Measurements from ENCODE around the gene LIN52.

LIN52 gene

DNA sequence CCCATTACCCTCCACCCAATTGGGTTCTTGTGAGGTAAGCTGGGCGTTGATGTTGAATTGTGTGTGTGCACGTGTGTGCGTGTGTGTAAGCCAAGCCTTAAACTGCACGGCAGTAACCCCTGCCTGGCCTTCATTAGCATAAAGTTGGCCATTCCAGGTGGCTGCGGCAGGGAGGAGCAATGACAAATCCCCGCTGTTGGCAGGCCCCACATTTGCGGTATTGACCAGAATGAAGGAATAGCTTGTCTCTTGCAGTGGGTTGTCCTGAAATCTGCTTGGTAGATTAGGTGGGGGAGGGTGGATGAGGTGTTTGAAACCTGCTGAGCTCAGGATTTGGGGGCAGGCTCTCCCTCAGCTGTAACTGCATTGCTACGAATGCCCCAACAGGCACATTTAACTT lies 161.8 kb downstream of the LIN52 start:
- TF ChIP-seq, protein P1, sequence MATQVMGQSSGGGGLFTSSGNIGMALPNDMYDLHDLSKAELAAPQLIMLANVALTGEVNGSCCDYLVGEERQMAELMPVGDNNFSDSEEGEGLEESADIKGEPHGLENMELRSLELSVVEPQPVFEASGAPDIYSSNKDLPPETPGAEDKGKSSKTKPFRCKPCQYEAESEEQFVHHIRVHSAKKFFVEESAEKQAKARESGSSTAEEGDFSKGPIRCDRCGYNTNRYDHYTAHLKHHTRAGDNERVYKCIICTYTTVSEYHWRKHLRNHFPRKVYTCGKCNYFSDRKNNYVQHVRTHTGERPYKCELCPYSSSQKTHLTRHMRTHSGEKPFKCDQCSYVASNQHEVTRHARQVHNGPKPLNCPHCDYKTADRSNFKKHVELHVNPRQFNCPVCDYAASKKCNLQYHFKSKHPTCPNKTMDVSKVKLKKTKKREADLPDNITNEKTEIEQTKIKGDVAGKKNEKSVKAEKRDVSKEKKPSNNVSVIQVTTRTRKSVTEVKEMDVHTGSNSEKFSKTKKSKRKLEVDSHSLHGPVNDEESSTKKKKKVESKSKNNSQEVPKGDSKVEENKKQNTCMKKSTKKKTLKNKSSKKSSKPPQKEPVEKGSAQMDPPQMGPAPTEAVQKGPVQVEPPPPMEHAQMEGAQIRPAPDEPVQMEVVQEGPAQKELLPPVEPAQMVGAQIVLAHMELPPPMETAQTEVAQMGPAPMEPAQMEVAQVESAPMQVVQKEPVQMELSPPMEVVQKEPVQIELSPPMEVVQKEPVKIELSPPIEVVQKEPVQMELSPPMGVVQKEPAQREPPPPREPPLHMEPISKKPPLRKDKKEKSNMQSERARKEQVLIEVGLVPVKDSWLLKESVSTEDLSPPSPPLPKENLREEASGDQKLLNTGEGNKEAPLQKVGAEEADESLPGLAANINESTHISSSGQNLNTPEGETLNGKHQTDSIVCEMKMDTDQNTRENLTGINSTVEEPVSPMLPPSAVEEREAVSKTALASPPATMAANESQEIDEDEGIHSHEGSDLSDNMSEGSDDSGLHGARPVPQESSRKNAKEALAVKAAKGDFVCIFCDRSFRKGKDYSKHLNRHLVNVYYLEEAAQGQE (IDR thresholded peaks at IDR 0.05; ENCODE audit: insufficient read depth in 1 of 2, low read depth in 2 of 2, low read length in 2 of 2), result no peak
- no peak for TF ChIP-seq FOXP2 (optimal IDR thresholded peaks at IDR 0.05; ENCODE audit: borderline replicate concordance, extremely low read depth, extremely low read length, insufficient read depth)
- no peak for TF ChIP-seq SIN3A (IDR thresholded peaks at IDR 0.05; ENCODE audit: borderline replicate concordance, insufficient read depth, low read length)

DNA sequence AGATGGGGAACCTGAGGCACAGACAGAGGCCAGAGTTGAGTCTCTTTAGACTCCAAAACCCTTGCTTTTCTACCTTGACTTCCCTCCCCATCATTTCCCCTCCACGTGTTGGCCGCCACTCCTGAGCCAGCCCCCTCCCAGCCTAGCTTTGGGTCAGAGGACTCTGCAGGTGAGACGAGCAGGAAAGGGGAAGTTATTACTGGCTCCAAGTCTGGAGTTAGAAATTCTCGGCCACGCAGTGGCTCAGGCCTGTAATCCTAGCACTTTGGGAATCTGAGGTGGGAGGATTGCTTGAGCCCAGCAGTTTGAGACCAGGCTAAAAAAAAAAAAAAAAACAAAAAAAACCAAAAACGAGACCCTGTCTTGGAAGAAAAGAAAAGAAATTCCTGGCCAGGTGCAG lies 163.3 kb downstream of the LIN52 start:
- TF ChIP-seq FOXP2 (optimal IDR thresholded peaks at IDR 0.05; ENCODE audit: borderline replicate concordance, extremely low read depth, extremely low read length, insufficient read depth) (no peak), SIN3A (IDR thresholded peaks at IDR 0.05; ENCODE audit: borderline replicate concordance, insufficient read depth, low read length) (no peak), POLR2AphosphoS5 (IDR thresholded peaks at IDR 0.05; ENCODE audit: low read depth, low read length) (no peak), TAF1 (IDR thresholded peaks at IDR 0.05; ENCODE audit: borderline replicate concordance, insufficient read depth, low read length) (no peak)
- TF ChIP-seq, protein P1 (IDR thresholded peaks at IDR 0.05; ENCODE audit: insufficient read depth in 1 of 2, low read depth in 2 of 2, low read length in 2 of 2), result no peak

DNA sequence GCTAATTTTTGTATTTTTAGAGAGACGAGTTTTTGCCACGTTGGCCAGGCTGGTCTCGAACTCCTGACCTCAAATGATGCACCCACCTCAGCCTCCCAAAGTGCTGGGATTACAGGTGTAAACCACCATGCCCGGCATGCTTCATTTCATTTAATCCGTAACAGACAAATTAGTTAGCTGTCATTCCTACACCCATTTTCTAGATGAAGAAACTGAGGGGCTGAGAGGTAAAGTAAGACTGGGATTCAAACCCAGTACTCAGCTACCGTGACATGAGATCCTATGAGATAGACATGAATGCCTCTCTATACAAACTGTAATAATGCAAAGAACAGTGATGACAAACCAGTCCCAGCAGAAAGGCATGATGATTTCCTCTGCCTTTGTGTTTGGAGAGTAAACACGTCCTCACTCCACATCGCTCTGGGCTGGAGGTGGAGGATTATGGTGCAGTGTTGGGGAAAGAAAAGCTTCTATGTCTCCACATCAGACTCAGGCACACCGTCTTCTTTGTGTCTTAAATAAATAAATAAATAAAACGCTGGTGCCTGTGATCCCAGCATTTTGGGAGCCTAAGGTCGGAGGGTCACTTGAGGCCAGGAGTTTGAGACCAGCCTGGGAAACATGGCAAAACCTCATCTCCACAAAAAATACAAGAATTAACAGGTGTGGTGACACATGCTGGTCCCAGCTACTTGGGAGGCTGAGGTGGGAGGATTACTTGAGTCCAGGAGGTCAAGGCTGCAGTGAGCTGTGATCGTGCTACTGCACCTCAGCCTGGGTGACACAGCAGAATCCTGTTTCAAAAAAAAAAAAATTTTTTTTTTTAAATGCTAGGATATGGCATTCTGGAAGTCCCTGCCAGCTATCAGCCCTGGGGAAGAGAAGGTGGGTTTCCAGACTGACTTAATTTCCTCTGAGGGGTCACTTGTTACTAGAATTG lies 164.9 kb downstream of the LIN52 start:
- TF ChIP-seq TAF1 (IDR thresholded peaks at IDR 0.05; ENCODE audit: borderline replicate concordance, insufficient read depth, low read length), result no peak
- TF ChIP-seq FOXP2 (optimal IDR thresholded peaks at IDR 0.05; ENCODE audit: borderline replicate concordance, extremely low read depth, extremely low read length, insufficient read depth), result no peak
